HepG2 (cell line): ENCODE data around the gene ENO3. TPM values are rescaled to one million over a fixed set of nuclear protein-coding genes. Genes with fewer than 3 reads are reported as not detected.

Experiments
- AKAP8 ChIP-seq: sonication (generic); formaldehyde crosslinking; IDR thresholded peaks from 2 replicates; pipeline ENCODE4 v1.5.1; 2020; ENCODE audit warnings: mild to moderate bottlenecking, missing genetic modification reagents
- ELF3 ChIP-seq: IDR thresholded peaks from 2 replicates; pipeline ENCODE4 v1.6.1; 2016; ENCODE audit warnings: missing genetic modification reagents, missing compliant biosample characterization
- ESRRA ChIP-seq: sonication (generic); formaldehyde crosslinking; IDR thresholded peaks from 2 replicates; pipeline ENCODE4 v1.5.1; 2020; ENCODE audit warnings: mild to moderate bottlenecking, low read depth, missing genetic modification reagents
- FOXK1 ChIP-seq: sonication (generic); formaldehyde crosslinking; IDR thresholded peaks from 2 replicates; pipeline ENCODE4 v1.4.0; 2020; ENCODE audit warnings: low read depth, missing genetic modification reagents, borderline replicate concordance
- GATAD1 ChIP-seq: IDR thresholded peaks from 2 replicates; pipeline ENCODE4 v1.6.1; 2016; ENCODE audit warnings: missing genetic modification reagents, missing compliant biosample characterization
- HNRNPLL ChIP-seq: fragments of 200-400 bp; formaldehyde crosslinking; IDR thresholded peaks from 2 replicates; pipeline ENCODE4 v1.6.1; 2017; ENCODE audit warnings: mild to moderate bottlenecking, low read depth, low read length; ENCODE audit not compliant: poor library complexity, severe bottlenecking
- KLF16 ChIP-seq, 2 experiments: sonication (generic) in 1 of 2; formaldehyde crosslinking in 1 of 2; IDR thresholded peaks; 2 replicates each; pipeline versions ENCODE4 v1.6.1 to v1.8.0; 2016 to 2023; ENCODE audit warnings: missing genetic modification reagents in 2 of 2, missing compliant biosample characterization in 1 of 2
- NR2C2 ChIP-seq: sonication (generic); formaldehyde crosslinking; IDR thresholded peaks from 2 replicates; pipeline ENCODE4 v1.4.0; 2020; ENCODE audit warnings: missing genetic modification reagents, mild to moderate bottlenecking, moderate library complexity, borderline replicate concordance
- PHF20 ChIP-seq: sonication (generic); formaldehyde crosslinking; IDR thresholded peaks from 2 replicates; pipeline ENCODE4 v1.5.0; 2020; ENCODE audit warnings: mild to moderate bottlenecking, missing genetic modification reagents
- POGZ ChIP-seq: sonication (generic); formaldehyde crosslinking; IDR thresholded peaks from 2 replicates; pipeline ENCODE4 v1.4.0; 2020; ENCODE audit warnings: mild to moderate bottlenecking, missing genetic modification reagents
- RARA ChIP-seq: IDR thresholded peaks from 2 replicates; pipeline ENCODE4 v1.6.1; 2016; ENCODE audit warnings: missing genetic modification reagents, missing compliant biosample characterization
- ZFY ChIP-seq: sonication (generic); formaldehyde crosslinking; IDR thresholded peaks from 2 replicates; pipeline ENCODE4 v1.4.0; 2020; ENCODE audit warnings: missing genetic modification reagents
- ZKSCAN8 ChIP-seq: IDR thresholded peaks from 2 replicates; pipeline ENCODE4 v1.6.1; 2016; ENCODE audit warnings: borderline replicate concordance, missing genetic modification reagents, missing compliant biosample characterization
- ZNF549 ChIP-seq: sonication (generic); formaldehyde crosslinking; IDR thresholded peaks from 2 replicates; pipeline ENCODE4 v1.5.0; 2020; ENCODE audit warnings: missing genetic modification reagents
- ZNF557 ChIP-seq: sonication (generic); formaldehyde crosslinking; IDR thresholded peaks from 2 replicates; pipeline ENCODE4 v1.4.0; 2020; ENCODE audit warnings: missing genetic modification reagents
- ZNF615 ChIP-seq: sonication (generic); formaldehyde crosslinking; IDR thresholded peaks from 2 replicates; pipeline ENCODE4 v1.5.0; 2020; ENCODE audit warnings: mild to moderate bottlenecking, missing genetic modification reagents, borderline replicate concordance
- ZNF674 ChIP-seq: sonication (generic); formaldehyde crosslinking; IDR thresholded peaks from 2 replicates; pipeline ENCODE4 v1.5.0; 2020; ENCODE audit warnings: low read depth, mild to moderate bottlenecking, missing genetic modification reagents
- ZNF850 ChIP-seq: sonication (generic); formaldehyde crosslinking; conservative IDR thresholded peaks from 2 replicates; pipeline ENCODE4 v1.9.0; 2021; ENCODE audit warnings: mild to moderate bottlenecking, missing genetic modification reagents
- polyA plus RNA-seq, 8 experiments: library from polyadenylated mRNA; depleted of rRNA in 3 of 8; stranded (reverse) in 7 of 8; unstranded in 1 of 8; fragments of >200 nt; fragmentation: Illumina TruSeq in 4 of 8; extraction: Trizol in 4 of 8; gene quantifications; 2 replicates each; pipeline versions ENCODE4 v1.2.1 to v1.2.3, GENCODE V29; 2011 to 2016; ENCODE audit warnings: low read depth in 4 of 8, missing spikeins in 1 of 8, mixed read lengths in 1 of 8; ENCODE audit not compliant: insufficient read depth in 1 of 8
- total RNA-seq, 5 experiments: library from RNA; depleted of rRNA; stranded (reverse); fragments of >200 nt; fragmentation: Illumina TruSeq; extraction: Trizol; gene quantifications; 2 replicates each; pipeline ENCODE4 v1.2.3, GENCODE V29; 2016; ENCODE audit warnings: low read depth in 1 of 5
- TF ChIP-seq, protein P1 (sequence below): sonication (generic); formaldehyde crosslinking; IDR thresholded peaks from 2 replicates; pipeline ENCODE4 v1.4.0; 2020; ENCODE audit warnings: low read depth, missing genetic modification reagents
- TF ChIP-seq, protein P2 (sequence below): sonication (generic); formaldehyde crosslinking; IDR thresholded peaks from 2 replicates; pipeline ENCODE4 v1.4.0; 2020; ENCODE audit warnings: missing genetic modification reagents, borderline replicate concordance
- TF ChIP-seq, protein P3 (sequence below): sonication (generic); formaldehyde crosslinking; IDR thresholded peaks from 2 replicates; pipeline ENCODE4 v1.5.1; 2020; ENCODE audit warnings: missing genetic modification reagents, mild to moderate bottlenecking, borderline replicate concordance

ENO3 gene
- total and polyA plus RNA-seq, 2 of the 13 experiments (the other 11 are each of a cell fraction or from before 2014, with no cell fraction given): 59.8 to 69.8 TPM

DNA sequence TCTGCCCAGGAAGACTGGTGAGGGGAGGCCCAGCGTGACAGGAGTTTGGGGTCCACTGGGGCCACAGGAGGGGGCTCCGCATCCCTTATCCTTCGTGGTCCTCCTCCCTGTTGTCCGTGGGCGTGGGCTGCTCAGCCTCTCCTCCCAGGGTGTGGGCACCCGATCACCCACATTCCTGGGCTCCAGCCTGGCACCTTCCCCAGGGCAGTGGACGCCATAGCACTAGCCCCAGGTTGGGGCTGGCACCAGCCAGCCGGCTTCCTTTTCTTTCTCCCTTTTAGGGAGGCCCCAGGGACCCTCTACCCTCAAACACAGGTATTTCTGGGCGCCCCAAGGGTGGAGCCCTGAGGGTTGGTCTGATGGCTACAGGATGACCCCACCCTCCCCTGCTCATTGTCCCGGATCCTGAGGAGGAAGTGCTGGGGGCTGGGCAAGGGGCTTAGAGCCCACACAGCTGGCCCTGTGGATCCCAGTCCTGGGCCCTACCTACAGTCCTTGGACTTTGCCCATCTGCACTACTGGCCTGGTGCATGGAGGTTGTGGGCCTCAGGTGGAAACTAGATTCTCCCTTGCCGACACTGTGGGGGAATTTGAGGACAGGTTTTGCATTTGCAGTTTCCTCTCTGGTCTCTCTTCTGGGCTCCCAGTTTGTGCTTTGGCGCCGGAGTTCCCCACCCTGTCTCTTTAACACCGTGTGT, 48.0 kb downstream of the ENO3 start (continued):
- TF ChIP-seq ZNF557 (CRISPR knock-in tag): 0 out of 2 replicates have a peak, but pooled peaks have one; percentile 28
- peak; percentile 22; the same call in 1 of the 2 replicates for TF ChIP-seq NR2C2
- peak; percentile 24 for TF ChIP-seq HNRNPLL
- peak; percentile 63 for TF ChIP-seq RARA
- TF ChIP-seq ZNF549 (CRISPR knock-in tag): peak; percentile 67; the same call in 1 of the 2 replicates
- TF ChIP-seq, protein P1, sequence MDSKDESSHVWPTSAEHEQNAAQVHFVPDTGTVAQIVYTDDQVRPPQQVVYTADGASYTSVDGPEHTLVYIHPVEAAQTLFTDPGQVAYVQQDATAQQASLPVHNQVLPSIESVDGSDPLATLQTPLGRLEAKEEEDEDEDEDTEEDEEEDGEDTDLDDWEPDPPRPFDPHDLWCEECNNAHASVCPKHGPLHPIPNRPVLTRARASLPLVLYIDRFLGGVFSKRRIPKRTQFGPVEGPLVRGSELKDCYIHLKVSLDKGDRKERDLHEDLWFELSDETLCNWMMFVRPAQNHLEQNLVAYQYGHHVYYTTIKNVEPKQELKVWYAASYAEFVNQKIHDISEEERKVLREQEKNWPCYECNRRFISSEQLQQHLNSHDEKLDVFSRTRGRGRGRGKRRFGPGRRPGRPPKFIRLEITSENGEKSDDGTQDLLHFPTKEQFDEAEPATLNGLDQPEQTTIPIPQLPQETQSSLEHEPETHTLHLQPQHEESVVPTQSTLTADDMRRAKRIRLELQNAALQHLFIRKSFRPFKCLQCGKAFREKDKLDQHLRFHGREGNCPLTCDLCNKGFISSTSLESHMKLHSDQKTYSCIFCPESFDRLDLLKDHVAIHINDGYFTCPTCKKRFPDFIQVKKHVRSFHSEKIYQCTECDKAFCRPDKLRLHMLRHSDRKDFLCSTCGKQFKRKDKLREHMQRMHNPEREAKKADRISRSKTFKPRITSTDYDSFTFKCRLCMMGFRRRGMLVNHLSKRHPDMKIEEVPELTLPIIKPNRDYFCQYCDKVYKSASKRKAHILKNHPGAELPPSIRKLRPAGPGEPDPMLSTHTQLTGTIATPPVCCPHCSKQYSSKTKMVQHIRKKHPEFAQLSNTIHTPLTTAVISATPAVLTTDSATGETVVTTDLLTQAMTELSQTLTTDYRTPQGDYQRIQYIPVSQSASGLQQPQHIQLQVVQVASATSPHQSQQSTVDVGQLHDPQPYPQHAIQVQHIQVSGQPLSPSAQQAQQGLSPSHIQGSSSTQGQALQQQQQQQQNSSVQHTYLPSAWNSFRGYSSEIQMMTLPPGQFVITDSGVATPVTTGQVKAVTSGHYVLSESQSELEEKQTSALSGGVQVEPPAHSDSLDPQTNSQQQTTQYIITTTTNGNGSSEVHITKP (CRISPR knock-in tag): no peak
- TF ChIP-seq, protein P2, sequence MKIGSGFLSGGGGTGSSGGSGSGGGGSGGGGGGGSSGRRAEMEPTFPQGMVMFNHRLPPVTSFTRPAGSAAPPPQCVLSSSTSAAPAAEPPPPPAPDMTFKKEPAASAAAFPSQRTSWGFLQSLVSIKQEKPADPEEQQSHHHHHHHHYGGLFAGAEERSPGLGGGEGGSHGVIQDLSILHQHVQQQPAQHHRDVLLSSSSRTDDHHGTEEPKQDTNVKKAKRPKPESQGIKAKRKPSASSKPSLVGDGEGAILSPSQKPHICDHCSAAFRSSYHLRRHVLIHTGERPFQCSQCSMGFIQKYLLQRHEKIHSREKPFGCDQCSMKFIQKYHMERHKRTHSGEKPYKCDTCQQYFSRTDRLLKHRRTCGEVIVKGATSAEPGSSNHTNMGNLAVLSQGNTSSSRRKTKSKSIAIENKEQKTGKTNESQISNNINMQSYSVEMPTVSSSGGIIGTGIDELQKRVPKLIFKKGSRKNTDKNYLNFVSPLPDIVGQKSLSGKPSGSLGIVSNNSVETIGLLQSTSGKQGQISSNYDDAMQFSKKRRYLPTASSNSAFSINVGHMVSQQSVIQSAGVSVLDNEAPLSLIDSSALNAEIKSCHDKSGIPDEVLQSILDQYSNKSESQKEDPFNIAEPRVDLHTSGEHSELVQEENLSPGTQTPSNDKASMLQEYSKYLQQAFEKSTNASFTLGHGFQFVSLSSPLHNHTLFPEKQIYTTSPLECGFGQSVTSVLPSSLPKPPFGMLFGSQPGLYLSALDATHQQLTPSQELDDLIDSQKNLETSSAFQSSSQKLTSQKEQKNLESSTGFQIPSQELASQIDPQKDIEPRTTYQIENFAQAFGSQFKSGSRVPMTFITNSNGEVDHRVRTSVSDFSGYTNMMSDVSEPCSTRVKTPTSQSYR: peak; percentile 91
- TF ChIP-seq POGZ (CRISPR knock-in tag): 0 out of 2 replicates have a peak, but pooled peaks have one; percentile 55
- peak in 1 of 2 experiments; percentile 46; a peak in 1 of 4 replicates for TF ChIP-seq KLF16 (CRISPR knock-in tag; IDR thresholded peaks at IDR 0.05)
- TF ChIP-seq PHF20 (CRISPR knock-in tag): peak; percentile 69
- peak; percentile 85 for TF ChIP-seq ZFY
- TF ChIP-seq FOXK1 (CRISPR knock-in tag): peak; percentile 48; the same call in 1 of the 2 replicates
- TF ChIP-seq, protein P3, sequence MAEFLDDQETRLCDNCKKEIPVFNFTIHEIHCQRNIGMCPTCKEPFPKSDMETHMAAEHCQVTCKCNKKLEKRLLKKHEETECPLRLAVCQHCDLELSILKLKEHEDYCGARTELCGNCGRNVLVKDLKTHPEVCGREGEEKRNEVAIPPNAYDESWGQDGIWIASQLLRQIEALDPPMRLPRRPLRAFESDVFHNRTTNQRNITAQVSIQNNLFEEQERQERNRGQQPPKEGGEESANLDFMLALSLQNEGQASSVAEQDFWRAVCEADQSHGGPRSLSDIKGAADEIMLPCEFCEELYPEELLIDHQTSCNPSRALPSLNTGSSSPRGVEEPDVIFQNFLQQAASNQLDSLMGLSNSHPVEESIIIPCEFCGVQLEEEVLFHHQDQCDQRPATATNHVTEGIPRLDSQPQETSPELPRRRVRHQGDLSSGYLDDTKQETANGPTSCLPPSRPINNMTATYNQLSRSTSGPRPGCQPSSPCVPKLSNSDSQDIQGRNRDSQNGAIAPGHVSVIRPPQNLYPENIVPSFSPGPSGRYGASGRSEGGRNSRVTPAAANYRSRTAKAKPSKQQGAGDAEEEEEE (CRISPR knock-in tag): 0 out of 2 replicates have a peak, but pooled peaks have one; percentile 67
- TF ChIP-seq GATAD1 (CRISPR knock-in tag): peak; percentile 67
- no peak for TF ChIP-seq ZNF674
- 0 out of 2 replicates have a peak, but pooled peaks have one; percentile 40 for TF ChIP-seq ZNF850 (CRISPR knock-in tag)
- TF ChIP-seq ESRRA (CRISPR knock-in tag): peak; percentile 83; the same call in 1 of the 2 replicates
- TF ChIP-seq AKAP8 (CRISPR knock-in tag): peak; percentile 87
- TF ChIP-seq ZKSCAN8 (CRISPR knock-in tag): 0 out of 2 replicates have a peak, but pooled peaks have one; percentile 15
- peak; percentile 95 for TF ChIP-seq ELF3 (CRISPR knock-in tag)
- TF ChIP-seq ZNF615 (CRISPR knock-in tag): no peak
